ENCODE data around the gene DNAH9.
"Not testable (repeated sequence)": the region's sequence is repeated elsewhere in the genome, so short reads cannot be mapped to it uniquely, and the experiment has no call there.

Gene DNAH9

DNA sequence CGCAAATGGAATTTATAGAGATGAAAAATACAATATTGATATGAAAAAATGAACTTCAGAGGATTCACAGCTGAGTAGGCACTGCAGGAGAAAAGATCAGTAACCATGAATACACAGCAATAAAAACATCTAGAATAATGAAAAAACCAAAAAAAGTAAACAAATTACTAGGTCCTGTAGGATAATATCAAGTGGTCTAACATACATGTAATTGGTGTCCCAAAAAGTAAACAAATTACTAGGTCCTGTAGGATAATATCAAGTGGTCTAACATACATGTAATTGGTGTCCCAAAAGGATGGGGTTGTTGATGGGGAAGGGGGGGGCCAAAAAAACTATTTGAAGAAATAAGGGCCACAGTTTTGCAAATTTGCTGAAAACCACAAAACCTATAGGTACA, 355.7 kb downstream of the DNAH9 start:
- H3K27ac Mint-ChIP-seq = no peak overlapping the region
- H3K36me3 Mint-ChIP-seq (ENCODE audit: low read depth) = peaks cover 6% of the 10 kb centered on the region
- H3K27me3 Mint-ChIP-seq = no peaks in the 10 kb centered on the region
- no peak overlapping the region for H3K4me3 Mint-ChIP-seq
- H3K4me1 Mint-ChIP-seq (ENCODE audit: low read depth) = no peaks in the 10 kb centered on the region
- H3K9me3 Mint-ChIP-seq = peaks cover 22% of the 10 kb centered on the region
- intact Hi-C loops (cut with micrococcal nuclease) = no loop called here

DNA sequence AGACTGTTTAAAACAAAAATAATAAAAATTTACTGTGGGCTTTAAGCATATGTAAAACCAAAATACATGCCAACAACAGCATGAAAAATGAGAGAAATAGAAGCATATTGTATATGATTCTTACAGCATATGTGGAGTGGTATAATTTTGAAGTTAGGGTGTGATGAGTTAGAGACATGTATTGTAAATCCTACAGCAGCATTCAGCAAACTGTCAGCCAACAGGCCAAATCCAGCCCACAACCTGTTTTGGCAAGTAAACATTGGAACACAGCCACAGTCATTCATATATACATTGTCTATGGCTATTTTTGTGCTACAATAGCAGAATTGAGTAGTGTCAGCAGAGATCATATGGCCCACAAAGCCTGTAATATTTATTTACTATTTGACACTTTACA, 356.7 kb downstream of the DNAH9 start:
- Mint-ChIP-seq H3K27ac (no peak overlapping the region), H3K4me3 (no peak overlapping the region), H3K27me3 (no peaks in the 10 kb centered on the region), H3K9me3 (peaks cover 22% of the 10 kb centered on the region), H3K36me3 (ENCODE audit: low read depth) (peaks cover 6% of the 10 kb centered on the region), H3K4me1 (ENCODE audit: low read depth) (no peaks in the 10 kb centered on the region)
- intact Hi-C loops (cut with micrococcal nuclease) = no loop called here

DNA sequence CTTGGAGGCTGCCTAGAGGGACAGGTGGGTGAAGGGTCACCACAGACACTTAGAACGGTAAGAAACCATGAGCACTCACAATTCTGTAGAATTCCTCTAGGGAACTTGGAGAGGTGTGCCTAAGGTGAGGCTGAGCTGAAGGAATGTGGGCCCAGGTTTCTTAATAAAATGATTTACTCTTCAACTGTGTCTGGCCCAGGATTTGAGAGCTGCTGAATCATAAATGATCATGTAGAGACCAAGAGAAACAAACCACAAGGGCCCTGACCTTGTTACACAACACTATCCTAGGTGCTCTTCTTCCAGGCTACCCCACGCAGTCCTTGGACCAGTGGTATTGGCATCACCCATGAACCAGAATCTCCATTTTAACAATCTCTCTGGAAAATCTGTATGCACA, 371.3 kb downstream of the DNAH9 start:
- peaks cover 55% of the 10 kb centered on the region for H3K9me3 Mint-ChIP-seq
- no peak overlapping the region for H3K27ac Mint-ChIP-seq
- no peak overlapping the region for H3K4me3 Mint-ChIP-seq
- H3K27me3 Mint-ChIP-seq = no peaks in the 10 kb centered on the region
- intact Hi-C loops (cut with micrococcal nuclease) = no loop called here
- peaks cover 8% of the 10 kb centered on the region for H3K36me3 Mint-ChIP-seq (ENCODE audit: low read depth)
- no peaks in the 10 kb centered on the region for H3K4me1 Mint-ChIP-seq (ENCODE audit: low read depth)

DNA sequence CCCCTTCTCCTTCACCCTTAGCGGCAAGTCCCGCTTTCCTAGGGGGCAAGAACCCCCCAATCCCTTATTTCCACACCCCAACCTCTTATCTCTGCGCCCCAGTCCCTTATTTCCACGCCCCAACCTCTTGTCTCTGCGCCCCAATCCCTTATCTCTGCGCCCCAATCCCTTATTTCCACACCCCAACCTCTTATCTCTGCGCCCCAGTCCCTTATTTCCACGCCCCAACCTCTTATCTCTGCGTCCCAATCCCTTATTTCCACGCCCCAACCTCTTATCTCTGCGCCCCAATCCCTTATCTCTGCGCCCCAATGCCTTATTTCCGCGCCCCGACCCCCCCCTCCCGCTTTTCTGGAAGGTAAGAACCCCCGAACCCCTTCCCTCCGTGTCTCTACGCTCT, 374.5 kb downstream of the DNAH9 start:
- peaks cover 24% of the 10 kb centered on the region for H3K9me3 Mint-ChIP-seq
- H3K27ac Mint-ChIP-seq; H3K4me3 Mint-ChIP-seq; H3K4me1 Mint-ChIP-seq (ENCODE audit: low read depth); intact Hi-C loops (cut with micrococcal nuclease); H3K27me3 Mint-ChIP-seq: not testable (repeated sequence)
- H3K36me3 Mint-ChIP-seq (ENCODE audit: low read depth) = peaks cover 32% of the 10 kb centered on the region

DNA sequence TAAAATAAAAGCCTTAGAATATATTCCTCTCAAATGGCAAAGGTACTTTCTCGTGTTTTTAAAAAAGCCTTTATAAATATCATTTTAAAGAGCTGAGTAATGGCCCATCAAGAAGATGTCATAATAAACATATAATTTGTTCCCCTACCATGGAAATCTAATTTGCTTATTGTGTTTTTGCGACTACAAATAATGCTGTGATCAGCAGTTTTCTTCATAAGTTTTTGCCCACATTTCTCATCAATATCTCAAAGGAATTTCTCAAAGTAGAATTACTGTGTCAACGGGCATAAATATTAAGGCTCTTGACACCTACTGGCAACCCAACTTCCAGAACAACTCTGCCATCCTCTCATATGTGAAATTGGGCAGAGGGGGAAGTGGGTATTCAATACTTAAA, 381.5 kb downstream of the DNAH9 start:
- H3K36me3 Mint-ChIP-seq (ENCODE audit: low read depth) = peaks cover 78% of the 10 kb centered on the region
- H3K9me3 Mint-ChIP-seq = no peaks in the 10 kb centered on the region
- no peaks in the 10 kb centered on the region for H3K27me3 Mint-ChIP-seq
- intact Hi-C loops (cut with micrococcal nuclease) = no loop called here
- no peak overlapping the region for H3K27ac Mint-ChIP-seq
- no peaks in the 10 kb centered on the region for H3K4me1 Mint-ChIP-seq (ENCODE audit: low read depth)
- no peak overlapping the region for H3K4me3 Mint-ChIP-seq

DNA sequence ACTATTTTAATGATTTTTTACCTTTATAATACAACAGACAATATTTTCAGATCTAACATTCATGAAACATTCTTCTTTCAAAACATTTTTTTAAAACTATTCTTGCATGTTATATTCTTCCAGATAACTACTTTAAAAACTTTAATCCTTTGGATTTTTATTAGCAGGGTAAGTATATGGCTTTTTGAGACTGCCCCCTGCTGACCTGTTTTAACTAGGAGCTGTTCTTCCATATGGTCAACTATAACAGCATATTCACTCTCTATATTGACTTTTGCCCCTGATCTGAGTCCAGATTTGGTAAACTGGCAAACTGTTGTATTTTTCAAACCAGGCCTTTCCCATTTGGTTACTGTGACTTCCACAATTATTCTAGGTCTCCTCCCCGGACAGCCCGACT, 382.5 kb downstream of the DNAH9 start:
- Mint-ChIP-seq H3K4me3 (no peak overlapping the region), H3K27me3 (no peaks in the 10 kb centered on the region), H3K4me1 (ENCODE audit: low read depth) (no peaks in the 10 kb centered on the region), H3K36me3 (ENCODE audit: low read depth) (peaks cover 80% of the 10 kb centered on the region), H3K27ac (no peak overlapping the region), H3K9me3 (no peaks in the 10 kb centered on the region)
- intact Hi-C loops (cut with micrococcal nuclease) = no loop called here

DNA sequence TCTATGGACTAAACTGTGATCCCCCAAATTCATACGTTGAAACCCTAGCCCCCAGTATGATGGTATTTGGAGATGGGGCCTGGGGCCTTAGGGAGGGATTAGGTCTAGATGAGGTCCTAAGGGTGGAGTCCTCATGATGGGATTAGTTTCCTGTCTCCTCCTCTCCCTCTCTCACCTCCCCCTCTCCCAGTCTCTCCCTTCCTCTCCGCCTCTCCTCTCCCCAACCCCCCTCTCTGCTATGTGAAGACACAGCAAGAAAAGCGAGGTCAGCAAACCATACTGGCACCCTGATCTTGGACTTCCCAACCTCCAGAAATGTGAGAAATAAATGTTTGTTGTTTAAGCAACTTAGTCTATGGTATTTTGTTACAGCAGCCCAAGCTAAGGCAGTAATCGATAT, 383.6 kb downstream of the DNAH9 start:
- Mint-ChIP-seq H3K27ac (no peak overlapping the region), H3K36me3 (ENCODE audit: low read depth) (peaks cover 74% of the 10 kb centered on the region), H3K27me3 (no peaks in the 10 kb centered on the region), H3K4me1 (ENCODE audit: low read depth) (no peaks in the 10 kb centered on the region), H3K4me3 (no peak overlapping the region), H3K9me3 (no peaks in the 10 kb centered on the region)
- intact Hi-C loops (cut with micrococcal nuclease) = no loop called here

DNA sequence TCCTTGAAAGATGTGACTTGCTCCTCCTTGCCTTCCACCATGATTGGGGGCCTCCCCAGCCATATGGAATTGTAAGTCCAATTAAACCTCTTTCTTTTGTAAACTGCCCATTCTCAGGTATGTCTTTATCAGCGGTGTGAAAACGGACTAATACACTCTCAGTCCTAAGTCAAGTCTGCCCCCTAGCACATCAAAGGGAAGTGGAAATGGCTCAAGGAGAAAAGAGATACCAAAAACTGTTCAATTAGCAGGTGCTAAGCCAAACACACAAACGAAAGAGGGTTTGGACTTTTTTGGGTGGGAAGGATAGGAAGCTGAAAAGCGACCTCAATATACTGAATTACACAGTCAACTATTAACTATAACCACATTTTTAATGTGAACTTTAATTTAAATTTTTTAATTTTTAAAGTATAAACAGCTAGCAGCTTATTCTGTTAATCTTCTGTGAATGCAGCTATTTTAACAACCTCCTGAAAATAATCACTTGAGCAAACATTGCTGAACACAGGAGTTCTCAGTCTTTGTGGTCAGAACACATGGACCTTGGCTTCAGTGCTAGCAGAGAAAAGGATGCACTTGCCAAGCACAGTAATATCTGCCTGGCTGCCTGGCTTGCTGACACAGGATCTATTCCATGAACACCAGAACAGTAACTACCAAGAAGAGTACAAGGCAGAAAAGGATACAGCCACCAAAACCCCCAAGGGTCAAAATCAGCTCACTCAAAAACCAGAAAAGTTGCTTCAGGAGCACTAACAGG, 388.1 kb downstream of the DNAH9 start:
- Mint-ChIP-seq H3K4me3 (no peak overlapping the region), H3K4me1 (ENCODE audit: low read depth) (no peaks in the 10 kb centered on the region), H3K9me3 (no peaks in the 10 kb centered on the region), H3K27me3 (no peaks in the 10 kb centered on the region), H3K27ac (no peak overlapping the region), H3K36me3 (ENCODE audit: low read depth) (peaks cover 79% of the 10 kb centered on the region)
- intact Hi-C loops (cut with micrococcal nuclease) = no loop called here

DNA sequence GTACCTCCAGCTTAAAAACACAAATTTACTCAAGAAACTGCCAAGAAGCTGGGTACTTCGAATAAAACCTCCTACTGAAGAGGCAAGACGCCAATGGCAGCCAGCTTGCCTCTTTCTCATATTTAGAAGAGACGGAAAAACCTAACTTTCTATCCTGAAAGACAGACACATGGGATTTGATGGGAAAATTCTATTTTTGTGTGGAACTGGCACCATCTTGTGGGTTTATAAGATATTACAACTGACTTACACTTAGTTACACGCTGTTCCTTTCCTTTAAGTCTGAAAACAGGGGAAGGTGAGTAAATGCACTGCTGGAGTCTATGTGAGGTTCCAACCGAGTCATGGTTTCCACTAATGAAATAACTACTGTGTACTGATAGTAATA, 388.7 kb downstream of the DNAH9 start:
- no peaks in the 10 kb centered on the region for H3K4me1 Mint-ChIP-seq (ENCODE audit: low read depth)
- H3K36me3 Mint-ChIP-seq (ENCODE audit: low read depth) = peaks cover 78% of the 10 kb centered on the region
- H3K27me3 Mint-ChIP-seq = no peaks in the 10 kb centered on the region
- intact Hi-C loops (cut with micrococcal nuclease) = no loop called here
- H3K4me3 Mint-ChIP-seq = no peak overlapping the region
- H3K27ac Mint-ChIP-seq = no peak overlapping the region
- H3K9me3 Mint-ChIP-seq = no peaks in the 10 kb centered on the region

DNA sequence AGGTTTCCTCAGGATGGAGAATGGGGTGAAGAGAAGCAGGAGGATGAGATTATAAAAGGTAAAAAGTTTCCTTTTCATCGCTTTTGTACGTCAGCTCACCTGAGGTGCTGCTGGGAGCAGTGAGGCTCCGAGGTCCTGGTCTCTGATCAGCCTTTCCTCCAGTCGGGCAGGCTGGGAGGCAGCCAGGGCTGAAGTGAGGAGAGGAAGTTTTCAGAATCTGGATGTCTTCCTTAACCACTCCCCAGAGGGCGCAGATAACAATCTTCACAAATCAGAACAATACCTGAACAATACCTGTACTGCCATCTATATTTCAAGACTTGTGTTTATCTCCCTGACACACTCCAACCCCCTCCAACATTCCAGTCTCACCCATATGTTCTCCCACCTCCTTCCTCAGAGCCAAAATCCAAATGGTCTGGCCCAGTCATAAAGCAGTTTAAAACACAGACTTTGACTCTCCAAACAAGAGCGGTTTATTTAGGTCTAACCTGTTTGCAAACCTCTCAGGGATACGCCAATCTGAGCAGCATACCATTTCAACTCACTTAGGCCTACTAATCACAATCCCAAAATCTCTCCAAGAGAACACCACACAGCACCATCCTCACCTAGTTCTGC, 392.2 kb downstream of the DNAH9 start:
- Mint-ChIP-seq H3K36me3 (ENCODE audit: low read depth) (peaks cover 60% of the 10 kb centered on the region), H3K4me1 (ENCODE audit: low read depth) (no peaks in the 10 kb centered on the region)

DNA sequence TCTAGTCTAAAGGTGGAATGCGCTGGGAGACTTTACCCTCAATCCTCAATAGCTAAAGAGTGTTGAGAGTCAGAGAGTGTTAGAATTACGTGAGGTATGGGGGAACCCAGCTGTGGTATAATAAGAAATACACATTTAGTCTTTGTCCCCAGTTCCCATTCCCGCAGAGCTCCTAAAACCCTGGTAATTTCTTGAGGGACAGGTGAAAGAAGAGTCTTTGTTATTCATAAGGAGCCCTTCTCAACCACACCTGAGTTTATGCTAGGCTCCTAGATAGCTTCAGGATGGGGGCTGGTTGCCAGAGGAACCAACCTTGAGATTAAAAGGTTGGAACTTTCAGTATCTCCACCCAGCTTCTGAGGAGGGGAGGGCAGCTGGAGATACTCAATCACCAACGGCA, 393.2 kb downstream of the DNAH9 start:
- Mint-ChIP-seq H3K4me3 (no peak overlapping the region), H3K27me3 (no peaks in the 10 kb centered on the region), H3K4me1 (ENCODE audit: low read depth) (no peaks in the 10 kb centered on the region), H3K9me3 (no peaks in the 10 kb centered on the region), H3K36me3 (ENCODE audit: low read depth) (peaks cover 54% of the 10 kb centered on the region), H3K27ac (no peak overlapping the region)
- intact Hi-C loops (cut with micrococcal nuclease) = no loop called here

More for the DNA sequence above, 392.2 kb downstream of the DNAH9 start:
- H3K27me3 Mint-ChIP-seq = no peaks in the 10 kb centered on the region
- H3K27ac Mint-ChIP-seq = no peak overlapping the region
- intact Hi-C loops (cut with micrococcal nuclease) = no loop called here
- H3K9me3 Mint-ChIP-seq = no peaks in the 10 kb centered on the region
- H3K4me3 Mint-ChIP-seq = no peak overlapping the region

DNA sequence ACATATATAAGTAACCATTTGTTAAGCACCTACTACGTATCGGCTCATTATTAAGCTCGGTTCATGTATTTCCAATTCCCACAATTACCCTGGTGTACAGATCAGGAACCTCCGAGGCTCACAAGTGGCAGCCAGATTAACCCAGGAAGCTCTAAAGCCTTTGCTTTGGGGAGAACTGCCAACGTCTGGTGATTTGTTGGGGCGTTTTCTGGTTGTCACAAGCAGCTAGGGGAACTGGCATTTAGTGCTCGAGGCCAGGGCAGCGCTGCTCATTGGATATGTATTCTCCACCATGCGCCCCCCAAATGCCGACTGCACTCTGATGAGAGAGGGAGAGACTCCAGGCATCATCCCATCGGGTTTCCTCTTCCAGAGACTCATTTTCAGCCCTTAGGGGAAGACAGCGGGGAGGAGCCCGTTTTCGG, 398.5 kb downstream of the DNAH9 start:
- peaks cover 17% of the 10 kb centered on the region for H3K4me1 Mint-ChIP-seq (ENCODE audit: low read depth)
- peaks cover 23% of the 10 kb centered on the region for H3K36me3 Mint-ChIP-seq (ENCODE audit: low read depth)
- no peaks in the 10 kb centered on the region for H3K9me3 Mint-ChIP-seq
- H3K27ac Mint-ChIP-seq = peak overlapping the region; percentile 90
- H3K4me3 Mint-ChIP-seq = peak overlapping the region; percentile 90
- intact Hi-C loops (cut with micrococcal nuclease) = loop anchor here (1.0 kb wide), 1 partner anchor 24 kb away; the partner anchor contains the start of gene MAP2K4
- H3K27me3 Mint-ChIP-seq = no peaks in the 10 kb centered on the region

DNA sequence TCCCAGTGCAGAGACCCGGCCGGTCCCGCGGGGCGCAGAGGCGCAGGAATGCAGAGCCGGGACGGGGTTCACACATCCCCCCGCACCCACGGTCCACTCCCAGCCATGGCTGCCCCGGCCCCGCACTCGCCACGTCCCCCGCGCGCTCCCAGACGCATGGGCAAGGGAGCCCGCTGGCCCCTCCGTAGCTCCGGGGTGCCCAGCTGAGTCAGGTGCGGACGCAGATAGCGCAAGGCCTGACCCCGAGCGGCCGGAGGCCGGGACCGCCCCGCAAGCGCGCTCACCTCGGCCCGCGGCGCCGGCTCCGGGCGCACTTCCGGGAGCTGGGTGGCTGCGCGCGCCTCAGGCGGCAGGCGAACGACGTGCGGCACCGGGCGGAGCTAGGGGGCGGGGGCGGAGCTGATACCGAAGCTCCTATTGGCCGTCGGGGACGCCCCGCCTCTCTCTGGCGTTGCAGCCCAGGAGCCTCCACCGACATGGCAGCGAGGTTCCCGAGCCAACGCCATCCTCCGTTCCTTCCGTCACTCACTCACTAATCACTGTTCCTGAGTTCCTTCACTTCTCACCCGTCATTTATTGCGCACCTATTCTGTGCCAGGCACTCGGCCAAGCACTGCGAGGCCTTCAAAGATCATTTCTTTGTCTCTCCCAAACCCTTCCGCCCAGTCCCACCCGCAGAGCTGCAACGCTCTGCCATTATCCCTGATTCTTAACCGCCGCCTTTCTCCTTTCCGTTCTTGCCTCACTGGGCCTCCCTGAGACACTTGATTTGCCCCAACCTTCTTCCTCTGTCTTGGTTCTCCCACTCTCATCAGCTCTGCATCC, 399.1 kb downstream of the DNAH9 start, which contains the start of gene ZNF18:
ZNF18 (minus strand) TSS at position 329 of the 825 bp plus-strand sequence. CDS start 4,646 bp downstream, outside the sequence.
- Mint-ChIP-seq H3K27me3 (no peaks in the 10 kb centered on the region), H3K36me3 (ENCODE audit: low read depth) (peaks cover 17% of the 10 kb centered on the region), H3K4me3 (peak within 1 kb of the TSS; percentile 90), H3K9me3 (no peaks in the 10 kb centered on the region), H3K4me1 (ENCODE audit: low read depth) (peaks cover 17% of the 10 kb centered on the region), H3K27ac (peak within 1 kb of the TSS; percentile 90)
- intact Hi-C loops (cut with micrococcal nuclease) = no loop called here

DNA sequence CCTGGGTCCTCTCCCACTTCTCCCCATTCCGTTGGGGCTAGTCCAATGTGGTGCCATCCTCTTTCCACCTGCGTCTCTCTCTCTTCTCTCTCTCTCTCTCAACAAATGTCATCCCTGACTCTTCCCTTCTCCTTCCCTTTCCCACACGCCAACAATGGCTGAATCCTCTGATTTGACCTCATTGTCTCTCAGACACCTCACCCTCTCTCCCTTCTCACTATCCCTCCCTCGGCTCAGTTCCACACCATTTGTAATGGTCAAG, 399.6 kb downstream of the DNAH9 start:
- H3K4me1 Mint-ChIP-seq (ENCODE audit: low read depth) = peaks cover 17% of the 10 kb centered on the region
- H3K27ac Mint-ChIP-seq = peak overlapping the region; percentile 90
- intact Hi-C loops (cut with micrococcal nuclease) = no loop called here
- H3K27me3 Mint-ChIP-seq = no peaks in the 10 kb centered on the region
- H3K9me3 Mint-ChIP-seq = no peaks in the 10 kb centered on the region
- H3K4me3 Mint-ChIP-seq = peak overlapping the region; percentile 90
- H3K36me3 Mint-ChIP-seq (ENCODE audit: low read depth) = peaks cover 12% of the 10 kb centered on the region

Data from dendritic cell treated with granulocyte-macrophage colony-stimulating factor and Interleukin-4, amounts not matched to agents 40 ng/mL and 50 ng/mL, for 4 days (primary cell).